Glomerular visceral epithelial cell (primary cell): ENCODE data around the gene NTRK1.

Source experiments
- DNase-seq: peaks from one replicate; pipeline ENCODE4 v3.0.0-alpha.2; 2016; ENCODE audit errors: extremely low spot score

The NTRK1 gene

GRCh38 chr1:156857532-156857931, 3.1 kb upstream of the NTRK1 start:
- DNase-seq = no peak

DNA sequence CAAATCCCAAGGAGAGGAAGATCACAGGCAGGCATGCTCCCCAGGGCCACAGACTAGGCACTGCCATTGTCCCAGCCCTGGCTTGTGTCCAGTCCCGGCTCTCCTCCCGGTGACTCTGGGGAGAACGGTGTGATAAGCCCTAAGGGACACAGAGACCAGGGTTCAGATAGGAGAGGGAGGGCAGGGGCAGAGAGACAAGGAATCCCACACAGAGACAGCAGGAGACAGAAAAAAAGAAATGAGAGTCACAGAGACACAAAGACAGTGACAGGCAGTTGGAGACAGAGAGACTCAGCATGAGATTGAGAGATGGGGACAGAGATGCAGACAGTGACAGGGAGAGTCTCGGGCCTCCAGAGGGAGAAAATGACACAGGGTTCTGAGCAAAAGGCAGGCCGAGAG, 2.1 kb upstream of the NTRK1 start:
- no peak for DNase-seq

DNA sequence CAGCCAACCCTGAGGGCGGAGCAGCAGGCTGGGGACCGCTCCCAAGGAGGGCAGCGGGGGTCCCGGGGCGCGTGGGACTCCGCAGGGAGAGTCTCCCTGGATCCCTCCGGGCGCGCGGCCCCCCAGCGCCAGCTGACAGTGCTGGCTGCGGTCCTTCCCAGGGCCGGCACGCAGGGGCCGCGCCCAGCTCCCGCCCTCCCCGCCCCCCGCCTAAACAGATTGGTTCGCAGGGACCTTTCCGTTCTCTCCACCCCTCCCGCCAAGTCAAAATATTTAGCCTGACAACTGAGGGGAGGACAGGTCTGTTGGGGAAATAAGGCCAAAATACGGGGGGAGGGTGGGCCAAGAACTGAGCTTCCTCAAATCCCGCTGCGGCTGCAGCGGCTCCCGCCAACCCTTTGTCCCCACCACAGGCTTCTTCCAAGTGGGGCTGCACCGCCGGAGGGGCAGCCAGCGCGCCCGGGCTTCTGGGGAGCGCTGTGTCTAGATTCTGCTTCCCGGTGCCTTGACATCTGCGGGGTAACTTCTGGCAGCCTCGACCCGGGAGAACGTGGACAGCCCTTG, 1.6 kb upstream of the NTRK1 start, which contains the start of gene INSRR:
TSS of gene INSRR (minus strand) at position 159 of the 564 bp plus-strand sequence. CDS start 496 bp downstream, outside the sequence.
- no peak for DNase-seq

DNA sequence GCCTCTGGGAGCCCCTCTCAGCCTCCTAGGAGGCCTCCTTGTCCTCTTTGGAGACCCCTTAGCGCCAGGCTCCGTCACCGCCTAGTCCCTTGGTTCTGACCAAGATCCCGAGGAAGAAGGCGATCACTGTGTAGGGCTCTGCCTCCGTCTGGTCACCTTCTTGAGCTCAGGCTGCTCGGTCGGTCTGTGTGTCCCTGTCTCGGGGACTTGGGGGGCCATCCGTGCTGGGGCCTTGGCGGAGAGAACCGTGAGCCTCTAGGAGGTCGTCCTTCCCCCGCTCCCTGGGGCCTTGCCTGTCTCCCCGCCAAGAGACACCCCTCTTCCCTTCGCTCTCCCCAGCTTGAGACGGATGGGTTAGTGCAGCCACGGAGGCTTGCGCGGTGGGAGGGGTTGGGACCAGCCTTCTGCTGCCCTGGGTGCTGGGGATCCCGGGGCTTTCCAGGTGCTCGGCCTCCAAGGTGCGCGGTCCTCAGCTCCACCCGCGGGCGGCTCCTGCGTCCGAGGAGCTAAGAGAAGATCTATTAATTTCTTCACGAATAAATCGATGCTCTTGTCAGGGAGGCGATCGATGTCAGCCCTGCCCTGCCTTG, 1.0 kb upstream of the NTRK1 start:
- no peak for DNase-seq

- peak; percentile 51 for DNase-seq
Measured at GRCh38 chr1:156860113-156860627, 495 bp upstream of the NTRK1 start.

DNA sequence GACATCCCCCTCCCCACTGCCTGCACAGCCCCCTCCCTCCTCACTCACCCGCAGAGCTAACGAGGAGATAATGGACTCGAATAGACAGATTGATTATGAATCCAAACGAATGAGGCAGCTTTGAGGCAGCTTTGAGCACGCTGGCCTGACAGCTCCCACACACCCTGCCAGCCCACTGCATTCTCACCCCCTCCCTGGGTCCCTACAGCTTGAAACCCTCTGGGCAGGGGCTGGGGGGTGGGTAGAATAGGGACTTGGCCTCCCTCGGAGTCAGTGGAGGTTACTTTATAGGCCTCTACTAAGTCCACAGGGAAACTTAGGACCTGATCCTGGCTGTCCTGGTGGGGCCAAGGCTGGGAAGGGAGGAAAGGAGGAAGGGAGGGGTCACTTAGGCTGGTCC, 1.9 kb downstream of the NTRK1 start:
- no peak for DNase-seq

DNA sequence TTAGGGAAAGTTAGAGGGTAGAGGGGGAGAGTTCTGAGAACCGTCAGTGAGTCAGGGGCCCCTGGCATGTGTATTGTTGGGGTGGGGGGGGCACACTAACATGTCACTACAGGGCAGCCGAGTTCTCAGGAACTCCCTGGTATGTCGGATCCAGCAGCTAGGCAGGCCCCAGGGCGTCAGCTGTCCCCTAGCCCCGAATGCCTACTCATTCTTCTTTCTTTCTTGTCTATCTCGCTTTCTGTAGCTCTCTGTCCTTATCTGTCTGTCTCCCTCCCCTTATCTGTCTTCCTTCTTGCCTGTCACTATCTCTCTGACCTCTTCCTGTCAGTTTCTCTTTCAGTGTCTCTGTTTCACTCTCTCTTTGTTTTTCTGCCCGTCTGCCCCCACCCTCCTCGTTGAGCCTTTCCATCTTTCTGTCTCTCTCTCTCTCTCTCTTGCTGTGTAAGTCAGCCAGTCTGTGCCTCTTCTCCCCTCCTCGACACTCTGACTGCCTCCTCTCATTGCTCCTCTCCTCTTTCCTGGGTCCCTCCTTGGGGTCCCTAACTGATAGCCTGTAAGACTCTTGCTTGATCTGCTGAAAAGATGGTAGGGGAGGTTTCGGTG, 2.4 kb downstream of the NTRK1 start:
- DNase-seq = no peak

GRCh38 chr1:156863631-156864030, 3.0 kb downstream of the NTRK1 start:
- DNase-seq = no peak

DNA sequence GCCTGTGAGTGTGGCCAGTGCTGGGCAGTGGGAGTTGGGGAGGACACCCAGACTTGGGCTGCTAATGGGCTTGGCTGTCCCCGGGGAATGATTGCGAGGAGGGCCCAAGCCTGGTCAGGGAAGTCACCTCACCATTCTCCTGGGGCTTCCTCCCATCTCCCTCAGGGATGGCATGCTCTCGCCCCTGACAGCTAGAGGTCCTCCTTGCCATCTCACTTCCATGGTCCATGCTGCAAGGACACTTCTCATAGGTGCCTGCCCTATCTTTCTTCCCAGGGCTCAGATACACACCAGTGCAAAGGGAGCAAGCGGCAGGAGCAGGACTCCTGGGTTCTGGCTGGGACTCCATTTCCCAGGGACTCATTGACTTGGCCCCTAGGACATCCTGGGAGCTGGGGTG, 4.1 kb downstream of the NTRK1 start:
- DNase-seq = no peak

DNA sequence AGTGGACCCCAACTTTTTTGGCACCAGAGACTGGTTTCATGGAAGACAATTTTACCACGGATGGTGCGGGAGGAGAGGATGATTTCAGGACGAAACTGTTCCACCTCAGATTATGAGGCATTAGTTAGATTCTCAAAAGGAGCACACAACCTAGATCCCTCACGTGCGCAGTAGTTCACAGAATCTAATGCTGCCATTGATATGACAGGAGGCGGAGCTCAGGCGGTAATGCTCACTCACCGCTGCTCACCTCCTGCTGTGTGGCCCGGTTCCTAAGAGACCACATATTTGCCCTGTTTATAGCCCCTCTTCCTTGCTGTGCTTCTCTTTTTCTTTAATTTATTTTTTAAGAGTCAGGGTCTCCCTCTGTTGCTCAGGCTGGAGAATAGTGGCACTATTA, 4.6 kb downstream of the NTRK1 start:
- DNase-seq = no peak

- no peak for DNase-seq
Measured at GRCh38 chr1:156865865-156866248, 5.2 kb downstream of the NTRK1 start.

DNA sequence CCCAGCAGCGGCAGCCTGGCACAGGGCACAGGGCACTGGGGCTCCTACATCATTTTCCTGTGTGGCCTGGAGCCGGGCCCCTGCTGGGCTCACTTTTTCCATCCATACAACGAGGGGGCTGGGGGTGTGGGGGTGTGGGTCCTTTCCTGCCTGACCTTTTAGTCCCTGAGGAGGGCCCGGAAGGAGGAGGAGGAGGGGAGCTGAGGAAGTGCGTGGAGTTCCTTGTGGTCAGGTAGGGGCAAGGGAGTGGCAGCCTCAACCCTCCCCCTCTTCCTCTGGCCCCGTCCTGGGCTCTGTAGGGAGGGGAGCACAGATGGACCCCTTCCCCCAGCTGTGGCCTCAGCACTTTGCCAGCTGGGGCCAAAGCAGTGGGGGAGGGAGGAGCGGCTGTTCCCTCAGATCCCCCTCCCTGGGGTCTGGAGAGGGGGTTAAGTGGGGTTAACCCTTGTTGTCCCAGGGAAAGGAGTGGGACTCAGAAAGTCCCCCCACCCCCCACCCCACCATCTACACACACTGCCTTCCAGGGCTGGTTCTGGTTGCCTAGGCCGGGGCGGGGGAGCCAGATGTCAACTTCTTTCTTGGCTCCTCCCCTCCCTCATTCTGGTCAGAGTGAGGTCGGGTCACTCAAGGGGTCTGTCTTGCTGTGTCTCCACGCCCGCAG, 5.7 kb downstream of the NTRK1 start:
- no peak for DNase-seq

DNA sequence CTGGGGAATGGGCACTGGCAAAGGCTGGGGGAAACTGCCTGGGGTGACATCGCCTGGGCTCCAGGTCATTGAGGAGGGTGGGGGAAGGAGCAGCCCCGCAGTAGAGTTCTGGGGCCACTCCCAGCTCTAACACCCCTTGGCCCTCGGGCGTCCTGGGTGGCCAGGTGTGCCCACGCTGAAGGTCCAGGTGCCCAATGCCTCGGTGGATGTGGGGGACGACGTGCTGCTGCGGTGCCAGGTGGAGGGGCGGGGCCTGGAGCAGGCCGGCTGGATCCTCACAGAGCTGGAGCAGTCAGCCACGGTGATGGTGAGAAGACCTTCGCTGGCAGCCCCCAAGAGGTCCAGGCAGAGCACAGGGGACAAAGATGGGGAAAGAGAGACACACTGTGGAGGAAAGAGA, 7.7 kb downstream of the NTRK1 start:
- no peak for DNase-seq

DNA sequence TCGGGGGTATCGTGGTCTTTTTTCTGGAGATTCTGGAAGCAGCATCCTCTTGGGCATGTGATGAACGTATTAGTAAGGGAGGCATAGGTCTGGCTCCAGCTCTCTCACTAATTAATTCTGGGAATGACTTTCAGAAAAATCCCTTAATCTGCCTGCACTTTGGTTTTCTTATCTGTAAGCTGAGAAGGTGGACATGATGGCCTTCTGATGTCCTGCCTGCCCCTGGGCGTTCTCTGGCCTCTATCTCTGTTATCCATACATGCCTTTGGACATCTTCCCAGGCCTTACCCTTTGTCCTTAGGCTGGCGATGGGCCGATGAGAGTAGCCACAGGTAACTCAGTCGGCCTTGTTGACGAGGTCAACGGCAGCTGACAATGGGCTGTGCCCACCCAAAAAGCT, 8.8 kb downstream of the NTRK1 start:
- no peak for DNase-seq

DNA sequence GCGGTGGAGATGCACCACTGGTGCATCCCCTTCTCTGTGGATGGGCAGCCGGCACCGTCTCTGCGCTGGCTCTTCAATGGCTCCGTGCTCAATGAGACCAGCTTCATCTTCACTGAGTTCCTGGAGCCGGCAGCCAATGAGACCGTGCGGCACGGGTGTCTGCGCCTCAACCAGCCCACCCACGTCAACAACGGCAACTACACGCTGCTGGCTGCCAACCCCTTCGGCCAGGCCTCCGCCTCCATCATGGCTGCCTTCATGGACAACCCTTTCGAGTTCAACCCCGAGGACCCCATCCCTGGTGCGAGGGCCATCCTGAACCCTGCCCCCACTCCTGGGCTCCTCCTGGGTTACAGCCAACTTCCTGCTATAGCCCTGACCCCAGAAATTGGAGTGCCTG, 13.0 kb downstream of the NTRK1 start:
- no peak for DNase-seq

DNA sequence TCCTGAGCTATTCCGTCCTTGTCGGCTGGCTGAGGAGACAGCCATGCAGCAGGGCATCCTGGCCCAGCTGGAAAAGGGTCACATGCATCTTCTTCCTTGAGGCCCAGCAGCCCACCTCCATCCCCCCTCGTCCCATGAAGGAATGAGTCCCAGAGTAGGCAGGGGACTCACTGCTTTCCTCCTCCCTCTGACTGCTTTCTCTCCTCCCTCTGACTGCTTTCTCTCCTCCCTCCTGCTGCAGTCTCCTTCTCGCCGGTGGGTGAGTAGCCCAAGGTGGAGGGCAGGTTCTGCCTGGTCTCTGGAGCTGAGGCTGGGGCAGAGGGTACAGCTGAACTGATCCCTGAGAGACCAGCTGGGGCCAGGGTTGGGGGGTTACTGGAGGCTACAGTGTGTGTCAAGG, 13.5 kb downstream of the NTRK1 start:
- DNase-seq = no peak

GRCh38 chr1:156874572-156875340, 14.1 kb downstream of the NTRK1 start:
- DNase-seq = no peak

- no peak for DNase-seq
Measured at GRCh38 chr1:156875341-156875615, 14.6 kb downstream of the NTRK1 start.

GRCh38 chr1:156876281-156876680, 15.6 kb downstream of the NTRK1 start:
- DNase-seq = no peak

DNA sequence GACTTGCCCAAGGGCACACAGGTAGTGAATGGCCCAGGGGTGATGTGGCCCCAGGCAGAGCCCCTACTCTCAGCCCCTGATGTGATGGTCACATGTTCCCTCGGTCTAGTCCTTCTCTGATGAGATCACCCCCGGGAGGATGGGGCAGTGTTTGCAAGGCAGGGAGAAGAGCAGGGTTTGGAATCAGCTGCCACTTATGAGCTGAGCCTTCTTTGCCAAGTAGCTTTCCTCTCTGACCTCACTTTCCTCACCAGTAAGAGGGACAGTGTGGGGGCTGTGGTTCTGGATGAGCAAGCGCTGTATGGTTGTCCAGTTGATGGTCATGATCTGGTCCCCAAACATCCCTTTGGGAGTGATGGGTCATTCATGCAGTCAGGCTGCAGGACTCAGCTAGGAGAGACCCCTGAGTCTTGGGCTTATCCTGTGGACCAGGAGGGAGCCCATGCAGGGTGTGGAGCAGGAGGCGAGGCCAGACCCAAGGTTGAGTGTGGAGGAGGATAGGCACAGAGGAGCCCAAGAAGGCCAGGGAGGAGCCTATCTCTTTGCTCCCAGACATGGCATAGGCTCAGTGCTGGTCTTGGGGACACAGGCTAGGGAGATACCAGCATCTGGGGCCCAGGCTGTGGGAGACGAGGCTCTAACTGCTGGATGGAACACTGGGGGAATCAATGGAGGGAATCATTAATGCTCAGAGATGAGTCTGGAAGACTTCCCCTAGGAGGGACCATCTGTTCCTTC, 16.9 kb downstream of the NTRK1 start:
- DNase-seq = no peak

- DNase-seq = no peak
Measured at GRCh38 chr1:156879876-156880275, 19.2 kb downstream of the NTRK1 start.

DNA sequence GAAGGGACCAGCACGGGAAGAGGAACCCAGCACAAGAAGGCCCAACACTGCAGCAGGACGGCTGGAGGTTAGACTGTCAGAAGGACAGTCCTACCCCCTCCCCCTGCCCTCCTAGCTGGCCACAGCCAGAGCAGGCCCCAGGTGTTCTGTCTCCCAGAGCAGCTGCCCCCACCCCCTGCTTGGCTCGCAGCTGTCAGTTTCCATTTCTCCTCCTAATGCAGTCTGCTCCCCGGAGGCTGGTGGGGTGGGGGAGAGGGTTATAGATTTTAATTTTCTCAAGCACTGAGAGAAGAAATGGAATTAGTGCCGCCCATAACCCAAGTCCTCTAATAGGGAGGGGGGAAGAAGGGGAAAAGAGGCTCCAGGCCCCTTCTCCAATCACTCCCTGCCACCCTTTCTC, 19.8 kb downstream of the NTRK1 start:
- DNase-seq = no peak
